ENCODE data around the gene C17orf113.

Gene C17orf113

DNA sequence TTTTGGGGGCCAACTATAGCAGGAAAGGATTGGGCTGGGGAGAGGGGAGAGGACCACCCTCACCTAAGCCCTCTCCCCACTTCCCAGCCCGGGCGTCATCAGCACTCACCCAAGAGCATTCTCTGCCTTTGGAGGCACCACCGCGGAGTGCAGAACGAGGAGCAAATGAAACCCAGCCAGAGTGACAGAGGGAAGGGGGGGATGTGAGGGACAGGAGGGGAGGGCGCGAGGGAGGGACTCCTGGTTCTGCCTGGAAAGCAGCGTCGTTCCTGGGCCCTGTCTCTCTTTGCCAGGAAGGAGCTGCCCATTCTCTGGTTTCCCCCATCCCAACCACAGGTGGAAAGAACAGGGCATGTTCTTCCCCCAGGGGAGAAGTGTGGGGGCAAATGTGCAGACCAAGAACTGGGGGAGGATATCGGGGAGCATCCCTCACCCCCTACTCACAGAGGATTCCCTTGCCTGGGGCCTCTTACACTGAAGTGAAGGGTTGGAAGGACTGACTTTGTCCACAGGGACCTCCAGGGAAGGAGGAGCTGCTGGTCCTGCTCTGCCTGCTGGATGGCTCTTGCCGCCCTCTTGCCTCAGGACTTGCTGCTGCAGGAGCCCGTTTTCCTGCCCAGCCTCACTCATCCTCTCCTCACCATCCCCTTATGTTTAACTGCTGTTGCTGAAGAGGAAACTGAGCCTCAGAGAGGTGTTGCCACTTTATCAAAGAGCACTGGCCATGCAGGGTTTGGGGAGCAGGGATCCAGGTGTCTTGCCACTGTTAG is 3.5 kb upstream of the C17orf113 start:
- Histone ChIP-seq H3K27me3 (replicated peaks; ENCODE audit: control insufficient read depth, insufficient read depth, low read length) (peaks cover 2% of the 10 kb centered on the region; the same call in 1 of the 2 replicates), H3K4me3 (replicated peaks; ENCODE audit: low read depth, low read length) (no peak overlapping the region), H3K36me3 (ENCODE audit: control insufficient read depth, insufficient read depth, low read length) (no peaks in the 10 kb centered on the region)
- TF ChIP-seq, protein P1, sequence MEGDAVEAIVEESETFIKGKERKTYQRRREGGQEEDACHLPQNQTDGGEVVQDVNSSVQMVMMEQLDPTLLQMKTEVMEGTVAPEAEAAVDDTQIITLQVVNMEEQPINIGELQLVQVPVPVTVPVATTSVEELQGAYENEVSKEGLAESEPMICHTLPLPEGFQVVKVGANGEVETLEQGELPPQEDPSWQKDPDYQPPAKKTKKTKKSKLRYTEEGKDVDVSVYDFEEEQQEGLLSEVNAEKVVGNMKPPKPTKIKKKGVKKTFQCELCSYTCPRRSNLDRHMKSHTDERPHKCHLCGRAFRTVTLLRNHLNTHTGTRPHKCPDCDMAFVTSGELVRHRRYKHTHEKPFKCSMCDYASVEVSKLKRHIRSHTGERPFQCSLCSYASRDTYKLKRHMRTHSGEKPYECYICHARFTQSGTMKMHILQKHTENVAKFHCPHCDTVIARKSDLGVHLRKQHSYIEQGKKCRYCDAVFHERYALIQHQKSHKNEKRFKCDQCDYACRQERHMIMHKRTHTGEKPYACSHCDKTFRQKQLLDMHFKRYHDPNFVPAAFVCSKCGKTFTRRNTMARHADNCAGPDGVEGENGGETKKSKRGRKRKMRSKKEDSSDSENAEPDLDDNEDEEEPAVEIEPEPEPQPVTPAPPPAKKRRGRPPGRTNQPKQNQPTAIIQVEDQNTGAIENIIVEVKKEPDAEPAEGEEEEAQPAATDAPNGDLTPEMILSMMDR (IDR thresholded peaks at IDR 0.05; ENCODE audit: insufficient read depth, low read length, poor library complexity, severe bottlenecking): no peak
- no peak for DNase-seq (ENCODE audit: extremely low read depth, insufficient read length)

DNA sequence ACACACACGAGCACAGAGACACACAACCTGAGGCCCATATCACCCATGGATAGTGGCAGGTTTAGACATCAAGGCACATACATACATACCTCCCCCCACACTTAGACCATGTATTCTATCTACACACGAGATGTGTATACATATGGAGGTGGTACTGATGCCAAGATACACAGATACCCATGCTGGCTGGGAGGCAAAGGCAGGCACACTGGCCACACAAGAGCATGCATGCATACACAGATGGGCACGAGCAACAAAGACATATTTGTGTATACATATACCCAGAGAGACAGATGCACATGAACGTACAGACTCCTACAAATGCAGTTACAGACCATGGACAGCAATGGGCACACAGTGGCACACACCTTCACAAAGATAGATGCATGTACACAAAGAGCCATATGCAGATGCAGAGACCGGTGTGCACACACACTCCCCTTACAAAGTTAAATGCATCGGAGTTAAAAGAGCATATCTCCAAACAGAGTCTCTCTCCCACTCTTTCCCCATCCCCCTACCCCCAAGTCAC is 2.0 kb upstream of the C17orf113 start:
- Histone ChIP-seq H3K36me3 (ENCODE audit: control insufficient read depth, insufficient read depth, low read length) (no peaks in the 10 kb centered on the region), H3K27me3 (replicated peaks; ENCODE audit: control insufficient read depth, insufficient read depth, low read length) (peaks cover 2% of the 10 kb centered on the region), H3K4me3 (replicated peaks; ENCODE audit: low read depth, low read length) (no peak overlapping the region)
- no peak for DNase-seq (ENCODE audit: extremely low read depth, insufficient read length)
- TF ChIP-seq, protein P1 (IDR thresholded peaks at IDR 0.05; ENCODE audit: insufficient read depth, low read length, poor library complexity, severe bottlenecking): no peak

DNA sequence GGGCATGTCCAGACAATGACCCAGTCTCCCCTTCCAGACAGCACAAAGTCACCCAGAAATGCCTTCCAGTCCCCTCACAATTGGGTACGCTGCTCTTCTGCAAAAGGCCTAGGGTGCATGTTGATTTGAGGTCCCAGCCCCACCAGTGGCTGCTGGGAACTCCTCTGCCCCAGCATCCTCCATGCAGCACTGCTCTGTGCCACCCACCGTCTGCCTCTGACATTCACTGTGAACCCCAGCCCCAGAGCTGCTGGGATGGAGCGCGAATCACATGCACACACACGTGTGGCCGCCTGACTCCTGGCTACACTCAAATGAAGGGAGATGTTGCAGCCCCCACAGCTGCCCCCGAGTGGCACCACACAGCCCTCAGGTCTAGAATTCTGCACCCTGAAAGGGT is 1.2 kb upstream of the C17orf113 start:
- Histone ChIP-seq H3K36me3 (ENCODE audit: control insufficient read depth, insufficient read depth, low read length) (no peaks in the 10 kb centered on the region), H3K4me3 (replicated peaks; ENCODE audit: low read depth, low read length) (no peak overlapping the region), H3K27me3 (replicated peaks; ENCODE audit: control insufficient read depth, insufficient read depth, low read length) (peaks cover 2% of the 10 kb centered on the region)
- no peak for DNase-seq (ENCODE audit: extremely low read depth, insufficient read length)
- TF ChIP-seq, protein P1 (IDR thresholded peaks at IDR 0.05; ENCODE audit: insufficient read depth, low read length, poor library complexity, severe bottlenecking): no peak

DNA sequence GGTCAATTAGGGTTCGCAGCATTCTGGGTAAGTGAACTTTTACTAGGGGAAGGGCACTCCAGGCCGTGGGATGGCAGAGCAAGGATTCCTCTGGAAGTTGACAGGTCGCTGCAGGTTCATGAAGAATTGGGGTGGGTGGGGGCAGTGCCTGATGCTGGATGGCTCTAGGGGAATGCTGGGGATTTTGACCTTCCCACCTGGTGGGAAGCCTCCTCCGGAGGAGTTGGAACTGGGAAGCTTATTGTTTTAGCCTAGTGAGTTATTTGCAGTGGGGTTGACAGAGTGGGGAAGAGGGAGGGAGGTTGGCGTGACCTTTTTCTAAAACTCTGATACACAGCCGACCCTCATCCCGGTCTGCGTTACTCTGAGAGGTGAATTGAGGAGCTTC is 606 bp upstream of the C17orf113 start:
- no peak for DNase-seq (ENCODE audit: extremely low read depth, insufficient read length)
- no peaks in the 10 kb centered on the region for H3K36me3 ChIP-seq (ENCODE audit: control insufficient read depth, insufficient read depth, low read length)
- TF ChIP-seq, protein P1 (IDR thresholded peaks at IDR 0.05; ENCODE audit: insufficient read depth, low read length, poor library complexity, severe bottlenecking): no peak
- peaks cover 2% of the 10 kb centered on the region for H3K27me3 ChIP-seq (replicated peaks; ENCODE audit: control insufficient read depth, insufficient read depth, low read length)
- H3K4me3 ChIP-seq (replicated peaks; ENCODE audit: low read depth, low read length): peak overlapping the region; percentile 40; the same call in 1 of the 2 replicates

DNA sequence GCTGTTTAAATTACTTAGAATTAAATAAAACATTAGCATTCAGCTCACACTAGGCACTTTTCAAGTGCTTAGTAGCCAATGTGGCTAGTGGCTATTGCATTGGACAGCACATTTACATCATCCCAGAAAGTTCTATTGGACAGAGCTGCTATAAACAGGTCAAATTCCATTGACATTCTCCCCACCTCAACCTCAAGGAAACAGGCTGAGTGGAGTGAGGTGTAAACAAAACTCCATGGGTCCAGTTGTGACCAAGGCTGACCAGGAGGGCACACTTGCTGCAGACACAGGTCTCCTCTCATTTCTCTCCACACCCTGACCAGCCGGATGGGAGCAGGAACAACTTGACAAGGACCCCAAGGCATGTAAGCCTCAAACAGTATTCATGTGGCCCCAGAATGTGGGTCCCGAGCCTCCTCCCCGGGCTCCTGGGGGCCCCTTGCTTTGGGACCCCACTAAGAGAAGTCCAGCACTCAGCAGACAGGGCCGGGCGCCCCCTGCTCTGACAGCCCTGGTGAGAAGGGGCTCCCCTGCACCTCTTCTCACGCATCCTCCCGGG is 488 bp downstream of the C17orf113 start:
- TF ChIP-seq, protein P1 (IDR thresholded peaks at IDR 0.05; ENCODE audit: insufficient read depth, low read length, poor library complexity, severe bottlenecking): no peak
- Histone ChIP-seq H3K27me3 (replicated peaks; ENCODE audit: control insufficient read depth, insufficient read depth, low read length) (peaks cover 2% of the 10 kb centered on the region), H3K36me3 (ENCODE audit: control insufficient read depth, insufficient read depth, low read length) (no peaks in the 10 kb centered on the region), H3K4me3 (replicated peaks; ENCODE audit: low read depth, low read length) (peak overlapping the region; percentile 54)
- no peak for DNase-seq (ENCODE audit: extremely low read depth, insufficient read length)

All from GM06990 (cell line).